GM23248 (cell line): ENCODE measurements around the gene SEPTIN3. TPM values are rescaled to one million over a fixed set of nuclear protein-coding genes. Genes with fewer than 3 reads are reported as not detected.

Source experiments
- DNase-seq: peaks from one replicate; pipeline ENCODE4 v3.0.0-alpha.2; 2015
- H2AFZ ChIP-seq: fragments of 200-600 bp; sonication (generic); 2 replicates; pipeline ENCODE4 v1.6.1; 2016; ENCODE audit warnings: antibody characterized with exemption
- H3F3A ChIP-seq: fragments of 200-600 bp; sonication (generic); 2 replicates; pipeline ENCODE4 v1.6.1; 2016; ENCODE audit warnings: mild to moderate bottlenecking, antibody characterized with exemption, mixed run types; ENCODE audit not compliant: insufficient read depth
- H3K27ac ChIP-seq: fragments of 200-600 bp; sonication (generic); 2 replicates; pipeline ENCODE4 v1.5.1; 2016; ENCODE audit warnings: mild to moderate bottlenecking
- H3K27me3 ChIP-seq: fragments of 200-600 bp; sonication (generic); replicated peaks from 2 replicates; pipeline ENCODE4 v1.6.1; 2016; ENCODE audit warnings: mild to moderate bottlenecking; ENCODE audit not compliant: insufficient read depth
- H3K36me3 ChIP-seq: fragments of 200-600 bp; sonication (generic); 2 replicates; pipeline ENCODE4 v1.6.1; 2016; ENCODE audit warnings: low read depth, mild to moderate bottlenecking
- H3K4me1 ChIP-seq: fragments of 200-600 bp; sonication (generic); 2 replicates; pipeline ENCODE4 v1.6.1; 2016; ENCODE audit warnings: mild to moderate bottlenecking; ENCODE audit not compliant: insufficient read depth
- H3K4me2 ChIP-seq: fragments of 200-600 bp; sonication (generic); one replicate; pipeline ENCODE4 v1.6.1; 2016; ENCODE audit warnings: mild to moderate bottlenecking; ENCODE audit not compliant: unreplicated experiment
- H3K4me3 ChIP-seq: fragments of 200-600 bp; sonication (generic); 2 replicates; pipeline ENCODE4 v1.5.1; 2016; ENCODE audit warnings: mild to moderate bottlenecking
- H3K79me2 ChIP-seq: fragments of 200-600 bp; sonication (generic); 2 replicates; pipeline ENCODE4 v1.6.1; 2016; ENCODE audit warnings: mild to moderate bottlenecking; ENCODE audit not compliant: insufficient read depth
- H3K9ac ChIP-seq: fragments of 200-600 bp; sonication (generic); 2 replicates; pipeline ENCODE4 v1.6.1; 2016; ENCODE audit warnings: mild to moderate bottlenecking
- H3K9me2 ChIP-seq: fragments of 200-600 bp; sonication (generic); 2 replicates; pipeline ENCODE4 v1.6.1; 2016; ENCODE audit warnings: mixed run types, mild to moderate bottlenecking, moderate library complexity; ENCODE audit not compliant: insufficient read depth
- H3K9me3 ChIP-seq: fragments of 200-600 bp; sonication (generic); one replicate; pipeline ENCODE4 v1.6.1; 2017; ENCODE audit warnings: low read depth
- H4K20me1 ChIP-seq: fragments of 200-600 bp; sonication (generic); 2 replicates; pipeline ENCODE4 v1.6.0; 2016; ENCODE audit not compliant: insufficient read depth
- EZH2 ChIP-seq: fragments of 200-600 bp; sonication (generic); IDR thresholded peaks from 2 replicates; pipeline ENCODE4 v1.6.1; 2018; ENCODE audit warnings: antibody characterized with exemption, mild to moderate bottlenecking; ENCODE audit not compliant: insufficient read depth, poor library complexity, severe bottlenecking
- EZH2phosphoT487 ChIP-seq: fragments of 200-600 bp; sonication (generic); IDR thresholded peaks from 2 replicates; pipeline ENCODE4 v1.6.1; 2018; ENCODE audit warnings: antibody characterized with exemption, moderate library complexity, mild to moderate bottlenecking, low read depth; ENCODE audit not compliant: insufficient read depth
- WGBS, 2 experiments: methylation state at CpG; one replicate each; pipeline ENCODE4 v1.1.6; 2015 to 2017; ENCODE audit warnings: low lambda C conversion rate in 2 of 2, low coverage in 1 of 2; ENCODE audit errors: missing lambda C conversion rate in 2 of 2; 5-methylcytosine and 5-hydroxymethylcytosine counted together
- in situ Hi-C: fragments of 300-500 bp; cut with MboI; formaldehyde crosslinking; loops from 2 replicates; pipeline ENCODE4 v1.15.0; 2020
- polyA plus RNA-seq: library from polyadenylated mRNA; unstranded; fragments of >200 nt; fragmentation: Nextera tagmentation; extraction: Ambion mirVana; gene quantifications from 2 replicates; pipeline ENCODE4 v1.2.1, GENCODE V29; 2016
- total RNA-seq: library from RNA; depleted of rRNA; stranded (reverse); fragments of >200 nt; shearing (Covaris generic); gene quantifications from 2 replicates; pipeline ENCODE4 v1.2.3, GENCODE V29; 2014

Gene SEPTIN3
- total and polyA plus RNA-seq, 2 experiments from 2014 or later, result 0.06 TPM; not detected in 1

- Histone ChIP-seq H3K9me3 (no peaks in the 10 kb centered on the region), H3F3A (no peaks in the 10 kb centered on the region), H3K4me3 (no peak overlapping the region), H3K4me2 (no peak overlapping the region), H3K27me3 (peaks cover 9% of the 10 kb centered on the region), H3K79me2 (no peaks in the 10 kb centered on the region), H3K36me3 (no peaks in the 10 kb centered on the region), H3K9ac (no peak overlapping the region), H3K4me1 (no peaks in the 10 kb centered on the region), H4K20me1 (no peaks in the 10 kb centered on the region), H3K9me2 (no peaks in the 10 kb centered on the region), H3K27ac (no peak overlapping the region), H2AFZ (no peak overlapping the region)
- in situ Hi-C loops, result no loop called here
- WGBS, 2 experiments, result 63 to 72% methylated on average over 12 to 14 of the region's 14 CpGs
- DNase-seq, result no peak
- no peak for TF ChIP-seq EZH2phosphoT487
- TF ChIP-seq EZH2, result no peak
Observed at GRCh38 chr22:41928593-41929417, 40.4 kb upstream of the SEPTIN3 start.

GRCh38 chr22:41929418-41929810, 39.8 kb upstream of the SEPTIN3 start:
- 73 to 76% methylated on average over 4 to 8 of the region's 8 CpGs for WGBS, 2 experiments

GRCh38 chr22:41931701-41932269, 37.5 kb upstream of the SEPTIN3 start:
- H3K36me3 ChIP-seq, result no peaks in the 10 kb centered on the region
- H4K20me1 ChIP-seq, result no peaks in the 10 kb centered on the region
- DNase-seq, result no peak
- H3F3A ChIP-seq, result no peaks in the 10 kb centered on the region
- H3K4me1 ChIP-seq, result no peaks in the 10 kb centered on the region
- no peak for TF ChIP-seq EZH2phosphoT487
- TF ChIP-seq EZH2, result no peak
- H3K4me2 ChIP-seq, result no peak overlapping the region
- WGBS, 2 experiments, result 84 to 88% methylated on average over 10 of the region's 10 CpGs
- H3K9ac ChIP-seq, result no peak overlapping the region
- H3K27ac ChIP-seq, result no peak overlapping the region
- H3K9me3 ChIP-seq, result no peaks in the 10 kb centered on the region
- H3K79me2 ChIP-seq, result no peaks in the 10 kb centered on the region
- no peaks in the 10 kb centered on the region; the same call in 1 of the 2 replicates for H3K27me3 ChIP-seq
- in situ Hi-C loops, result no loop called here
- H3K4me3 ChIP-seq, result no peak overlapping the region
- no peaks in the 10 kb centered on the region for H3K9me2 ChIP-seq
- H2AFZ ChIP-seq, result no peak overlapping the region

More at GRCh38 chr22:41929418-41929810, 39.8 kb upstream of the SEPTIN3 start:
- in situ Hi-C loops, result no loop called here
- no peak overlapping the region for H3K4me2 ChIP-seq
- H3K4me1 ChIP-seq, result no peaks in the 10 kb centered on the region
- no peaks in the 10 kb centered on the region for H3F3A ChIP-seq
- no peaks in the 10 kb centered on the region for H3K9me3 ChIP-seq
- no peaks in the 10 kb centered on the region for H4K20me1 ChIP-seq
- peaks cover 9% of the 10 kb centered on the region for H3K27me3 ChIP-seq
- no peak overlapping the region for H3K4me3 ChIP-seq
- H3K27ac ChIP-seq, result no peak overlapping the region
- DNase-seq, result no peak
- H3K36me3 ChIP-seq, result no peaks in the 10 kb centered on the region
- no peaks in the 10 kb centered on the region for H3K9me2 ChIP-seq
- TF ChIP-seq EZH2 (no peak), EZH2phosphoT487 (no peak)
- H2AFZ ChIP-seq, result no peak overlapping the region
- H3K79me2 ChIP-seq, result no peaks in the 10 kb centered on the region
- H3K9ac ChIP-seq, result no peak overlapping the region

- Histone ChIP-seq H3K9me3 (no peaks in the 10 kb centered on the region), H3K27me3 (no peaks in the 10 kb centered on the region)
- in situ Hi-C loops, result no loop called here
Observed at GRCh38 chr22:41932353-41932752, 36.9 kb upstream of the SEPTIN3 start.

More at GRCh38 chr22:41932353-41932752, 36.9 kb upstream of the SEPTIN3 start:
- no peaks in the 10 kb centered on the region for H4K20me1 ChIP-seq
- 97 to 100% methylated on average over 12 of the region's 12 CpGs for WGBS, 2 experiments
- no peaks in the 10 kb centered on the region for H3F3A ChIP-seq
- H2AFZ ChIP-seq, result no peak overlapping the region
- no peak overlapping the region for H3K27ac ChIP-seq
- no peak overlapping the region for H3K9ac ChIP-seq
- no peaks in the 10 kb centered on the region for H3K36me3 ChIP-seq
- no peaks in the 10 kb centered on the region for H3K9me2 ChIP-seq
- no peak for DNase-seq
- H3K4me2 ChIP-seq, result no peak overlapping the region
- TF ChIP-seq EZH2 (no peak), EZH2phosphoT487 (no peak)
- no peaks in the 10 kb centered on the region for H3K79me2 ChIP-seq
- no peaks in the 10 kb centered on the region for H3K4me1 ChIP-seq
- H3K4me3 ChIP-seq, result no peak overlapping the region
